GM21360 (cell line): ENCODE measurements around the gene CCP110.

Experiments
- ATAC-seq: cut with Tn5 transposase; IDR thresholded peaks from one replicate; pipeline ENCODE4 v1.9.1; 2021; ENCODE audit warnings: mild to moderate bottlenecking, moderate library complexity; ENCODE audit not compliant: unreplicated experiment

CCP110 gene

DNA sequence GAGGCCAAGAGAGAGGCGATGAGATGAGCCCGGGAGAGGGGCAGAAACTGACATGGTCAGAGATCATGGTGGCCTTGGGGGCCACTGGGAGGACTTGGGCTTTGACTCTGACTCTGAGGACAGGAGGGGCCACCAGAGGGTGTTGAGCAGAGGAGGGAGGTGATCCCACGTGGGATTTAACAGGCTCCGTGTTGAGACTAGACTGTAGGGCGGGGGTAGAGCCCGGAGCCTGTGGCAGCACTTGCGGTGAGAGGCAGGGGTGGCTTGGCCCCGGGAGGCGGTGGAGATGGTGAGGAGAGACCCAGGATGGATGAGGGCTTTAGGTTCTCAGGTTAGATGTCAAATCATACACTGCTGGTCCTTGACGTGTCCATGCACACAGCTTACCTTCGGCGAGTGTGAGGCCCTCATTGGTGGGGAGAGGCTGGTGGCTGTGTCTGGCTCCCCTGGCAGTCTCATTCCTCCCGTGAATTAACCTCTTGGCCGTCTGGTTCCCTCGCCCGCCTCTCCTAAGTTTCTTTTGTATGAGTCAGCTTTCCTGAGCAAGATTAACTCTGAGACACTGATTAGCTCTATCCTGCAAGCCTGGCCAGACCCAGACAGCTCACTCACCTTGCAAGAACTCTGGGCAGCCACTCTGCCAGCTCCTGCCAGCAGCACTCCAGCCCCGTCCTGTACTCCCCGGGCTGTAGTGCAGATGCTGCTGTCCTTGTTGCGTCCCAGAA lies 71.5 kb downstream of the CCP110 start:
- ATAC-seq, result no peak

GRCh38 chr16:19598805-19599510 lies 75.2 kb downstream of the CCP110 start:
- ATAC-seq, result no peak

- ATAC-seq, result no peak
These were observed 76.4 kb downstream of the CCP110 start for GRCh38 chr16:19599968-19600716.

DNA sequence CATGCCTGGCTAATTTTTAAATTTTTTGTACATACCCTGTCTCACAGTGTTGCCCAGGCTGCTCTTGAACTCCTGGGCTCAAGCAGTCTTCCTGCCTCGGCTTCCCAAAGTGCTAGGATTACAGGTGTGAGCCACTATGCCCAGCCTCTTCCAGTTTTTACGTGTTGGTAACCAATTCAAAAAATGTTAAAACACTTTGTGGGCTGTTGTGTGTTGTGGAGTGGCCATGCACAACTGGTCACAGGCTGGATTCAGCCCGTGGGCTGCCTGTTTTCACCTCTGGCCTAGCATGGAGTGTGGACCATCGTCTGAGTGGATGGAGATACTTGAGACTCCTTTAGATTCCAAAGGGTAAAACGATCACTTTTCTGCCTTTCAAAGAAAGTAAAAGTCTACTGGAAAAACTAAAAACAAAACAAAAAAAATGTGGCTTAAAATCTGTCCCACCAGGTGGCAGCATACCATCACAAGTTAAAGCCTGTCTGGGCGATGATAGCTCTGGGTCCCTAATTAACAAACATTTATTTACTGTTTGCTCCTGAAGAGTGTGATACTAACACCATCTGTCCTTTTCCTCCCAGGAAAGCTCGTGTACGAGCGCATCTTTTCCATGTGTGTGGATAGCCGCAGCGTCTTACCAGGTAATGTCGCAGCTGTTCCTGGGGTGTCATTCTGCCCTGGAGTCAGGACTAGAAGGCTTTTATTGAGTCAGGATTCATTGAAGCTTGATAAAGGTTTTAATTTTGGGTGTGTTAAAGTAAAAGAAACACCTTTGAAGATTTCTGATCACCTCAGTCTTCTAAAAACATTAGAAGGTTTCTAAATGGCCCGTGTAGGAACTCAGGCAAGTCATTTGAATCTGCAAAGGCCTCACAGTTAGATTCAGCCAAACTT lies 77.6 kb downstream of the CCP110 start:
- ATAC-seq, result no peak
